ENCODE results near the gene WDR91. TPM values are rescaled to one million over a fixed set of nuclear protein-coding genes. Genes with fewer than 3 reads are reported as not detected.

The WDR91 gene
- total and polyA plus RNA-seq, 2 donors (not counting 3 experiments of a cell fraction or from before 2014, with no cell fraction given), result 6.7 to 7.0 TPM

GRCh38 chr7:135200821-135201331, 10.4 kb downstream of the WDR91 start:
- no peak for DNase-seq (ENCODE audit: low read depth, low spot score)
- Histone ChIP-seq H3K27me3 (ENCODE audit: control insufficient read depth in 2 of 2, insufficient read depth in 2 of 2, low read length in 2 of 2) (no peaks in the 10 kb centered on the region), H3K79me2 (ENCODE audit: control insufficient read depth, insufficient read depth, low read length) (no peaks in the 10 kb centered on the region), H3K9me3 (replicated peaks; ENCODE audit: control insufficient read depth, insufficient read depth, low read length) (no peaks in the 10 kb centered on the region), H3K4me1 (ENCODE audit: control insufficient read depth, extremely low read depth, insufficient read depth, low read length) (no peaks in the 10 kb centered on the region), H3K36me3 (ENCODE audit: control insufficient read depth in 2 of 2, extremely low read depth in 1 of 2, insufficient read depth in 2 of 2, low read length in 2 of 2) (peaks cover 0 to 2% of the 10 kb centered on the region in 2 experiments), H3K4me3 (replicated peaks in 1 of 3; ENCODE audit: insufficient read depth in 1 of 3, low read depth in 1 of 3, low read length in 3 of 3) (no peak overlapping the region), H3K9ac (replicated peaks; ENCODE audit: extremely low read depth, insufficient read depth, low read length) (no peak overlapping the region), H4K20me1 (replicated peaks; ENCODE audit: control insufficient read depth, extremely low read depth, insufficient read depth, low read length) (no peaks in the 10 kb centered on the region), H3K9me1 (replicated peaks; ENCODE audit: control insufficient read depth, extremely low read depth, insufficient read depth, low read length) (no peaks in the 10 kb centered on the region), H3K27ac (ENCODE audit: insufficient read depth, low read depth, low read length) (no peak overlapping the region), H2AFZ (ENCODE audit: low read depth, low read length) (no peak overlapping the region), H3K4me2 (ENCODE audit: insufficient read depth, low read length) (no peak overlapping the region)
- dilution Hi-C loops (cut with MboI; ENCODE audit: extremely low pct_ligation_motif_present, low sequenced_read_pairs), result no loop called here
- no peak for TF ChIP-seq FOS (IDR thresholded peaks at IDR 0.05; ENCODE audit: borderline replicate concordance, insufficient read depth, low read length)
- no peak for TF ChIP-seq POLR2AphosphoS5 (IDR thresholded peaks at IDR 0.05; ENCODE audit: insufficient read depth, low read depth, low read length)
- no peak for TF ChIP-seq GATA2 (IDR thresholded peaks at IDR 0.05; ENCODE audit: insufficient read depth, insufficient read length, low read depth, low read length)
- no peak for TF ChIP-seq MYC (IDR thresholded peaks at IDR 0.05; ENCODE audit: low read depth, low read length)
- TF ChIP-seq, protein P1, sequence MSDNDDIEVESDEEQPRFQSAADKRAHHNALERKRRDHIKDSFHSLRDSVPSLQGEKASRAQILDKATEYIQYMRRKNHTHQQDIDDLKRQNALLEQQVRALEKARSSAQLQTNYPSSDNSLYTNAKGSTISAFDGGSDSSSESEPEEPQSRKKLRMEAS (IDR thresholded peaks at IDR 0.05; ENCODE audit: insufficient read depth, insufficient read length), result no peak
- TF ChIP-seq, protein P2, sequence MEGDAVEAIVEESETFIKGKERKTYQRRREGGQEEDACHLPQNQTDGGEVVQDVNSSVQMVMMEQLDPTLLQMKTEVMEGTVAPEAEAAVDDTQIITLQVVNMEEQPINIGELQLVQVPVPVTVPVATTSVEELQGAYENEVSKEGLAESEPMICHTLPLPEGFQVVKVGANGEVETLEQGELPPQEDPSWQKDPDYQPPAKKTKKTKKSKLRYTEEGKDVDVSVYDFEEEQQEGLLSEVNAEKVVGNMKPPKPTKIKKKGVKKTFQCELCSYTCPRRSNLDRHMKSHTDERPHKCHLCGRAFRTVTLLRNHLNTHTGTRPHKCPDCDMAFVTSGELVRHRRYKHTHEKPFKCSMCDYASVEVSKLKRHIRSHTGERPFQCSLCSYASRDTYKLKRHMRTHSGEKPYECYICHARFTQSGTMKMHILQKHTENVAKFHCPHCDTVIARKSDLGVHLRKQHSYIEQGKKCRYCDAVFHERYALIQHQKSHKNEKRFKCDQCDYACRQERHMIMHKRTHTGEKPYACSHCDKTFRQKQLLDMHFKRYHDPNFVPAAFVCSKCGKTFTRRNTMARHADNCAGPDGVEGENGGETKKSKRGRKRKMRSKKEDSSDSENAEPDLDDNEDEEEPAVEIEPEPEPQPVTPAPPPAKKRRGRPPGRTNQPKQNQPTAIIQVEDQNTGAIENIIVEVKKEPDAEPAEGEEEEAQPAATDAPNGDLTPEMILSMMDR (IDR thresholded peaks at IDR 0.05; ENCODE audit: extremely low read depth in 1 of 2, insufficient read depth in 1 of 2, low read depth in 1 of 2, low read length in 2 of 2), result no peak
- ChIA-PET CTCF (no interaction called here), POLR2A (no interaction called here)
- FAIRE-seq, result no peak
- intact Hi-C loops (cut with micrococcal nuclease), result no loop called here
- BruUV-seq (replicated peaks), result no TSS peak

Data from endothelial cell of umbilical vein (primary cell).